MCF 10A (cell line): ENCODE results near the gene ABLIM1. TPM values are rescaled to one million over a fixed set of nuclear protein-coding genes. Genes with fewer than 3 reads are reported as not detected.
A peak's percentile ranks its signal among the peaks of the same experiment; 100 is the strongest.

Experiments
- BruUV-seq: library from RNA; stranded (reverse); fragments of 400-500 nt; replicated peaks from 2 replicates; lab custom pipeline; 2021; lab: Mats Ljungman, UMichigan
- CTCF ChIA-PET: fragments of 300-600 bp; sonication (Branson Sonifier 250); formaldehyde crosslinking; extraction: SDS; loops from one replicate; lab custom pipeline; 2021; ENCODE audit warnings: antibody characterized with exemption, inconsistent platforms; lab: Yijun Ruan, JAX
- POLR2A ChIA-PET: fragments of 300-600, 350-650 bp; sonication (Branson Sonifier 250); formaldehyde crosslinking; extraction: SDS; loops from one replicate; lab custom pipeline; 2020; ENCODE audit warnings: antibody characterized with exemption, inconsistent platforms; lab: Yijun Ruan, JAX
- DNase-seq: peaks from one replicate; pipeline ENCODE4 v3.0.0-alpha.2; 2018; ENCODE audit not compliant: unreplicated experiment
- H3K27ac Mint-ChIP-seq: one replicate; pipeline ENCODE4 v1.8.0; 2022; ENCODE audit warnings: mild to moderate bottlenecking, low read depth, mixed read lengths; ENCODE audit not compliant: unreplicated experiment
- H3K27me3 Mint-ChIP-seq: one replicate; pipeline ENCODE4 v1.8.0; 2022; ENCODE audit warnings: mixed read lengths; ENCODE audit not compliant: insufficient read depth, unreplicated experiment
- H3K36me3 Mint-ChIP-seq: one replicate; pipeline ENCODE4 v1.8.0; 2022; ENCODE audit warnings: mild to moderate bottlenecking, moderate library complexity, mixed read lengths; ENCODE audit not compliant: insufficient read depth, unreplicated experiment
- H3K4me1 Mint-ChIP-seq: one replicate; pipeline ENCODE4 v1.8.0; 2022; ENCODE audit warnings: mixed read lengths; ENCODE audit not compliant: insufficient read depth, unreplicated experiment
- H3K4me3 Mint-ChIP-seq: one replicate; pipeline ENCODE4 v1.8.0; 2022; ENCODE audit warnings: mild to moderate bottlenecking, moderate library complexity, mixed read lengths; ENCODE audit not compliant: unreplicated experiment
- H3K9me3 Mint-ChIP-seq: one replicate; pipeline ENCODE4 v1.8.0; 2022; ENCODE audit warnings: mixed read lengths; ENCODE audit not compliant: unreplicated experiment
- CTCF ChIP-seq: fragments of 200-600 bp; IDR thresholded peaks from one replicate; pipeline ENCODE4 v1.8.0; 2022; ENCODE audit warnings: antibody characterized with exemption, mild to moderate bottlenecking; ENCODE audit not compliant: unreplicated experiment
- intact Hi-C: fragments of 100-400 bp; cut with micrococcal nuclease; formaldehyde crosslinking; loops from 2 replicates; pipeline ENCODE4 v1.14.1; 2022
- total RNA-seq: library from RNA; stranded (reverse); gene quantifications from 2 replicates; pipeline ENCODE4 v1.2.3, GENCODE V29; 2022

The ABLIM1 gene
- total RNA-seq, 1 experiment from 2014 or later: 94.5 TPM

- POLR2A ChIA-PET: interaction anchor here (0.6 to 1.4 kb wide), 7 partner anchors 61 to 262 kb away, joined by 3 to 5 read pairs (median 3); no protein-coding TSS in a partner anchor
- no peaks in the 10 kb centered on the region for H3K27me3 Mint-ChIP-seq
- H3K4me3 Mint-ChIP-seq: no peak overlapping the region
- H3K9me3 Mint-ChIP-seq: no peaks in the 10 kb centered on the region
- no TSS peak for BruUV-seq
- no peak overlapping the region for H3K27ac Mint-ChIP-seq
- H3K36me3 Mint-ChIP-seq: no peaks in the 10 kb centered on the region
- TF ChIP-seq CTCF: no peak
- CTCF ChIA-PET: interaction anchor here (0.6 to 3.1 kb wide), 13 partner anchors 9 to 508 kb away, joined by 3 to 17 read pairs (median 5); no protein-coding TSS in a partner anchor
- DNase-seq: peak; percentile 54
- H3K4me1 Mint-ChIP-seq: peaks cover 28% of the 10 kb centered on the region
- intact Hi-C loops: no loop called here
Measured at GRCh38 chr10:114571316-114571999, 86.6 kb downstream of the ABLIM1 start.

- POLR2A ChIA-PET: no interaction called here
- Mint-ChIP-seq H3K9me3 (no peaks in the 10 kb centered on the region), H3K36me3 (no peaks in the 10 kb centered on the region), H3K27me3 (no peaks in the 10 kb centered on the region), H3K4me1 (peaks cover 9% of the 10 kb centered on the region), H3K27ac (no peak overlapping the region), H3K4me3 (no peak overlapping the region)
- CTCF ChIA-PET: no interaction called here
- intact Hi-C loops: no loop called here
- no peak for DNase-seq
- BruUV-seq: no TSS peak
- no peak for TF ChIP-seq CTCF
Measured at GRCh38 chr10:114566064-114566463, 92.0 kb downstream of the ABLIM1 start.

GRCh38 chr10:114565066-114565465 is 93.0 kb downstream of the ABLIM1 start:
- CTCF ChIA-PET: no interaction called here
- no peak for TF ChIP-seq CTCF
- Mint-ChIP-seq H3K27ac (no peak overlapping the region), H3K4me1 (peaks cover 6% of the 10 kb centered on the region), H3K9me3 (no peaks in the 10 kb centered on the region), H3K27me3 (no peaks in the 10 kb centered on the region), H3K4me3 (no peak overlapping the region), H3K36me3 (no peaks in the 10 kb centered on the region)
- POLR2A ChIA-PET: no interaction called here
- BruUV-seq: no TSS peak
- intact Hi-C loops: no loop called here
- DNase-seq: no peak

GRCh38 chr10:114561008-114561523 is 97.0 kb downstream of the ABLIM1 start:
- no peak overlapping the region for H3K4me3 Mint-ChIP-seq
- intact Hi-C loops: no loop called here
- POLR2A ChIA-PET: no interaction called here
- BruUV-seq: no TSS peak
- no peak for DNase-seq
- no peaks in the 10 kb centered on the region for H3K36me3 Mint-ChIP-seq
- CTCF ChIA-PET: interaction anchor here (0.9 to 1.1 kb wide), 4 partner anchors 9 to 257 kb away, joined by 3 to 4 read pairs (median 3); no protein-coding TSS in a partner anchor
- no peak for TF ChIP-seq CTCF
- H3K27me3 Mint-ChIP-seq: no peaks in the 10 kb centered on the region
- H3K9me3 Mint-ChIP-seq: no peaks in the 10 kb centered on the region
- no peak overlapping the region for H3K27ac Mint-ChIP-seq
- peaks cover 6% of the 10 kb centered on the region for H3K4me1 Mint-ChIP-seq
